Central memory CD4-positive, alpha-beta T cell (primary cell): ENCODE results near the gene TTN.

Experiments
- DNase-seq: peaks from one replicate; pipeline ENCODE4 v3.0.0; 2022

Gene TTN

GRCh38 chr2:178480227-178481181, 326.7 kb downstream of the TTN start, which contains the start of gene PLEKHA3:
Gene PLEKHA3, plus strand, starts transcription at chr2:178480457. Its CDS starts 413 bp downstream, at chr2:178480870.
- peak; percentile 73 for DNase-seq

DNA sequence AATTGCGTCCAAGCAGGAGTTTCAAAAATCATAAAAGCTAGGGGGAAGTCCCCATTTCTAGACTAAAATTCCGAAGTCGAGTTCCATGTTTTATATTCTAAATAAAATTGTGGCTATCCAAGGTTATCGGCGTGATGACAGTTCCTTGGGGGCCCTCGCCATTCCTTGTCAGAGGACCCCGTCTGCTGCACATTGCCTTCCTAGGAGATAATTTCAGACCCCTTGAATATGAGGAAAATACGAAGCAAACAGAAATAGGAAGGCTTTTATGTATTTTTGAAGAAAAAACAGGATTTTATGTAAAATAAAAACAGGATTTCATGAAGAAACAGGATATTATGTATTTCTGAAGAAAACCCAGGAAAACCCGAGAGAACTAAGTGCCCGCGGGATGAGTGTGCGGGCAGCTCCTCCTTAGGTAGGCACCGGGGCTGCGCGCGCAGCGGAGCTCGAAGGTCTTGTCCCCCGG, 327.4 kb downstream of the TTN start:
- no peak for DNase-seq

DNA sequence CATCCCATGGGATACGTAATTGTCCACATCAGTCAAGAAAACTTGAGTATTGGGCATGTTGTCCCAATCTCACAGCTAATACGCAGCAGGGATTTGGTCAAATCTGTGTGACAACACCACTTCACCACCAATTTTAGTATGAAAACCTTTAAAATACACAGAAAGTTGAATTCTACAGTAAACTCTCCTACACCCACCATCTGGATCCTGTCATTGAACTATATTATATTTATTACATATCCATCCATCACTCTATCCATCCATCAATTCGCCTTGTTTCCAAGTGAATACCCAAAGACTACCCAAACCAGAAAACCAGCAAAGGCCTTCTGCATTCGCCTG, 328.0 kb downstream of the TTN start:
- no peak for DNase-seq

GRCh38 chr2:178478439-178479274, 328.6 kb downstream of the TTN start, which contains the start of gene FKBP7:
Gene FKBP7, minus strand, starts transcription at chr2:178478600. Its CDS starts 101 bp downstream, at chr2:178478499.
- DNase-seq, result peak; percentile 80

GRCh38 chr2:178478130-178478438, 329.1 kb downstream of the TTN start:
- no peak for DNase-seq

- DNase-seq, result no peak
These were observed 329.6 kb downstream of the TTN start for GRCh38 chr2:178477443-178478129.

GRCh38 chr2:178476477-178476876, 330.7 kb downstream of the TTN start:
- DNase-seq, result no peak
